Stomach (tissue), 9 donors: ENCODE data around the gene USP13. TPM values are rescaled to one million over a fixed set of nuclear protein-coding genes. Genes with fewer than 3 reads are reported as not detected.

Experiments
- DNase-seq, 2 donors: peaks; one replicate each; pipeline versions ENCODE4 v3.0.0 to v3.0.0-alpha.2; 2013 to 2019
- H3K27ac ChIP-seq, 5 donors: fragments of 200-600 bp in 4 of 5; sonication (generic) in 4 of 5; one replicate each; pipeline ENCODE4 v1.5.1; 2013 to 2019; ENCODE audit warnings: mild to moderate bottlenecking in 1 of 5, moderate library complexity in 1 of 5
- H3K27me3 ChIP-seq, 3 donors: fragments of 200-600 bp; sonication (generic); one replicate each; pipeline ENCODE4 v1.5.1; 2017 to 2019; ENCODE audit warnings: mixed run types in 1 of 3
- H3K36me3 ChIP-seq, 4 donors: fragments of 200-600 bp; sonication (generic); 1 replicate in 3 of 4; 2 replicates in 1 of 4; pipeline ENCODE4 v1.5.1; 2016 to 2019
- H3K4me1 ChIP-seq, 4 donors: fragments of 200-600 bp; sonication (generic); one replicate each; pipeline ENCODE4 v1.5.1; 2016 to 2019
- H3K4me3 ChIP-seq, 4 donors: fragments of 200-600 bp; sonication (generic) in 3 of 4; one replicate each; pipeline ENCODE4 v1.5.1; 2016 to 2019; ENCODE audit warnings: mild to moderate bottlenecking in 1 of 4
- H3K9me3 ChIP-seq, 4 donors: fragments of 200-600 bp; sonication (generic); one replicate each; pipeline ENCODE4 v1.5.1; 2016 to 2019
- CTCF ChIP-seq, 7 experiments: fragments of 450-650 bp in 4 of 7; fragments of 200-600 bp in 3 of 7; sonication (generic) in 3 of 7; IDR thresholded peaks; one replicate each; pipeline ENCODE4 v1.5.1; 2016 to 2019; ENCODE audit warnings: antibody characterized with exemption in 7 of 7, control low read depth in 2 of 7, mild to moderate bottlenecking in 1 of 7
- EP300 ChIP-seq: sonication (generic); formaldehyde crosslinking; IDR thresholded peaks from one replicate; pipeline ENCODE4 v1.6.1; 2017; ENCODE audit warnings: antibody characterized with exemption
- POLR2A ChIP-seq, 4 donors: fragments of 450-650 bp; IDR thresholded peaks; one replicate each; pipeline ENCODE4 v1.6.1; 2016; ENCODE audit warnings: antibody characterized with exemption in 4 of 4, control low read depth in 2 of 4, mild to moderate bottlenecking in 1 of 4, moderate library complexity in 1 of 4
- POLR2AphosphoS5 ChIP-seq, 3 donors: sonication (generic); formaldehyde crosslinking; IDR thresholded peaks; one replicate each; pipeline ENCODE4 v1.6.1; 2016; ENCODE audit warnings: antibody characterized with exemption in 3 of 3
- WGBS, 5 donors: extraction: QIAGEN DNeasy Blood & Tissue Kit in 3 of 5; methylation state at CpG; one replicate each; pipeline versions ENCODE4 v1.1.5 to v1.1.7; 2013 to 2018; 5-methylcytosine and 5-hydroxymethylcytosine counted together
- intact Hi-C: fragments of 100-400 bp; cut with DNase I; formaldehyde crosslinking; loops from one replicate; pipeline ENCODE4 v1.15.1; 2023; ENCODE audit warnings: low total_unique reads
- polyA plus RNA-seq, 3 donors: library from polyadenylated mRNA; stranded (reverse); fragments of 200-250 nt; gene quantifications; one replicate each; pipeline ENCODE4 v1.2.3, GENCODE V29; 2013
- small RNA-seq, 4 donors: library from RNA; depleted of rRNA; stranded (forward); fragments of <200 nt; gene quantifications; one replicate each; pipeline ENCODE3, GENCODE V24; 2016
- total RNA-seq, 5 donors: library from RNA; depleted of rRNA; stranded (reverse); fragments of >200 nt; gene quantifications; one replicate each; pipeline versions ENCODE4 v1.1.0 to v1.2.3, GENCODE V29; 2014 to 2016
- donor health status: healthy with polysubstance abuse.
- donor health status: Bipolar disorder and iron deficiency.
- donor health status: healthy.

Gene USP13
- total and polyA plus RNA-seq, 8 donors = 1.3 to 10.3 (median 3.8) TPM

GRCh38 chr3:179837374-179837773 is 184.5 kb downstream of the USP13 start:
- WGBS, 5 donors = 84 to 94% (median 85%) methylated on average over 2 of the region's 2 CpGs
- DNase-seq = no peak
- TF ChIP-seq POLR2AphosphoS5 (IDR thresholded peaks at IDR 0.05) (no peak), POLR2A (IDR thresholded peaks at IDR 0.05) (no peak), EP300 (no peak), CTCF (IDR thresholded peaks at IDR 0.05) (no peak)
- Histone ChIP-seq H3K36me3 (no peaks in the 10 kb centered on the region), H3K4me1 (no peaks in the 10 kb centered on the region), H3K4me3 (no peak overlapping the region), H3K27ac (no peak overlapping the region), H3K9me3 (no peaks in the 10 kb centered on the region), H3K27me3 (no peaks in the 10 kb centered on the region)
- intact Hi-C loops = no loop called here

Small RNAs within 50 kb of the gene (small RNA-seq; reads per million reads assigned to genes)
- 0 reads per million in 4 donors for gene RF01210

Other genes with a start within 250 kb of the USP13 start
- gene GNB4, start 201.6 kb upstream of the USP13 start, total RNA-seq = 10 to 100 TPM; 17.7 to 81.3 (median 35.6) TPM
- 1 to 10 TPM; 3.8 to 9.8 (median 7.6) TPM for gene GNB4, start 201.6 kb upstream of the USP13 start, polyA plus RNA-seq
- gene ACTL6A, start 90.1 kb upstream of the USP13 start, total RNA-seq = 10 to 100 TPM; 14.7 to 63.1 (median 42.2) TPM
- gene ACTL6A, start 90.1 kb upstream of the USP13 start, polyA plus RNA-seq = 10 to 100 TPM; 37.7 to 47.0 (median 44.9) TPM
- 10 to 100 TPM in 4 of 5 donors, 1 to 10 TPM in 1; 5.8 to 36.2 (median 27.0) TPM for gene MRPL47, start 48.4 kb upstream of the USP13 start, total RNA-seq
- 10 to 100 TPM; 46.4 to 50.6 (median 49.6) TPM for gene MRPL47, start 48.4 kb upstream of the USP13 start, polyA plus RNA-seq
- gene NDUFB5, start 48.2 kb upstream of the USP13 start, total RNA-seq = 100 to 1,000 TPM in 1 of 5 donors, 10 to 100 TPM in 4; 13.3 to 142 (median 85.7) TPM
- gene NDUFB5, start 48.2 kb upstream of the USP13 start, polyA plus RNA-seq = 100 to 1,000 TPM in 2 of 3 donors, 10 to 100 TPM in 1; 89.1 to 104 (median 103) TPM